WI38 (cell line): ENCODE data around the gene TUBA1C.
A peak's percentile ranks its signal among the peaks of the same experiment; 100 is the strongest.
"Not testable (repeated sequence)": the region's sequence is repeated elsewhere in the genome, so short reads cannot be mapped to it uniquely, and the experiment has no call there.

Source experiments
- H3K4me3 ChIP-seq: 2 replicates; pipeline ENCODE4 v1.5.1; 2011; ENCODE audit warnings: low read depth, mild to moderate bottlenecking, control low read depth, low read length
- TF ChIP-seq, protein P1 (sequence below): IDR thresholded peaks from 2 replicates; pipeline ENCODE4 v1.5.1; 2012; ENCODE audit warnings: low read depth, mild to moderate bottlenecking, control low read depth, low read length

Gene TUBA1C

DNA sequence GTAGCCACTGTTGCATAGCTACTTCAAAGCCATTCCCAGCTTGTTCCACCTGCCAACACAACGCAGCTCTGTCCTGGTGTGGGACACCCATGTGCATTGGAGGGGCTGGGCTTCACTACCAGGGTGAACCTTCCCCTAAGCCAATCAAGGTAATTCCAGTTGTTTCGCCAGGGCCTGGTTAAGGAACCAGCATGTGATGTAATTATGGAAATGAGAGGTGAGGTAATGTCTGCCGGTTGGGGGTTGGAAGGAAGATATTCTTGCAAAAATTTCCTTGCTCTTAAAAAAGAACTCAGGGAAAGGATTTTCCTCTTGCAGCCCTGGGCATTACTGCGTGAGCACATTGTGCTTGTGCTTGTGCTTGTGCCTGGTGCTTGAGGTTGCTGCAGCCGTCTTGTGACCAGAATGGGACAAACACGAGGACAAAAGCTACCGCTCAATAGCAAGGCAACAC is 14.9 kb downstream of the TUBA1C start:
- H3K4me3 ChIP-seq, result no peak overlapping the region
- TF ChIP-seq, protein P1, sequence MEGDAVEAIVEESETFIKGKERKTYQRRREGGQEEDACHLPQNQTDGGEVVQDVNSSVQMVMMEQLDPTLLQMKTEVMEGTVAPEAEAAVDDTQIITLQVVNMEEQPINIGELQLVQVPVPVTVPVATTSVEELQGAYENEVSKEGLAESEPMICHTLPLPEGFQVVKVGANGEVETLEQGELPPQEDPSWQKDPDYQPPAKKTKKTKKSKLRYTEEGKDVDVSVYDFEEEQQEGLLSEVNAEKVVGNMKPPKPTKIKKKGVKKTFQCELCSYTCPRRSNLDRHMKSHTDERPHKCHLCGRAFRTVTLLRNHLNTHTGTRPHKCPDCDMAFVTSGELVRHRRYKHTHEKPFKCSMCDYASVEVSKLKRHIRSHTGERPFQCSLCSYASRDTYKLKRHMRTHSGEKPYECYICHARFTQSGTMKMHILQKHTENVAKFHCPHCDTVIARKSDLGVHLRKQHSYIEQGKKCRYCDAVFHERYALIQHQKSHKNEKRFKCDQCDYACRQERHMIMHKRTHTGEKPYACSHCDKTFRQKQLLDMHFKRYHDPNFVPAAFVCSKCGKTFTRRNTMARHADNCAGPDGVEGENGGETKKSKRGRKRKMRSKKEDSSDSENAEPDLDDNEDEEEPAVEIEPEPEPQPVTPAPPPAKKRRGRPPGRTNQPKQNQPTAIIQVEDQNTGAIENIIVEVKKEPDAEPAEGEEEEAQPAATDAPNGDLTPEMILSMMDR, result no peak

DNA sequence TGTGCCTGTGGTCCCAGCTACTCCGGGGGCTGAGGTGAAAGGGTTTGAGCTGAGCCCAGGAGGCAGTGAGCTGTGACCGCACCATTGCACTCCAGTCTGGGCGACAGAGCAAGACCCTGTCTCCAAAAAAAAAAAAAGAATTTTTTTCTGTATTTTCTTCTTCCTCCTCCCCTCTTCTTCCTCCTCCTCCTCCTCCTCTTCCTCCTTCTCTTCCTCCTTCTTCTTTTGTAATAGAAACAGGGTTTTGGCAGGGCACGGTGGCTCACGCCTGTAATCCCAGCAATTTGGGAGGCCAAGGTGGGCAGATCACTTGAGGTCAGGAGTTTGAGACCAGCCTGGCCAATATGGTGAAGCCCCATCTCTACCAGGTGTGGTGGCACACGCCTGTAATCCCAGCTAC is 15.7 kb downstream of the TUBA1C start:
- H3K4me3 ChIP-seq, result not testable (repeated sequence)

DNA sequence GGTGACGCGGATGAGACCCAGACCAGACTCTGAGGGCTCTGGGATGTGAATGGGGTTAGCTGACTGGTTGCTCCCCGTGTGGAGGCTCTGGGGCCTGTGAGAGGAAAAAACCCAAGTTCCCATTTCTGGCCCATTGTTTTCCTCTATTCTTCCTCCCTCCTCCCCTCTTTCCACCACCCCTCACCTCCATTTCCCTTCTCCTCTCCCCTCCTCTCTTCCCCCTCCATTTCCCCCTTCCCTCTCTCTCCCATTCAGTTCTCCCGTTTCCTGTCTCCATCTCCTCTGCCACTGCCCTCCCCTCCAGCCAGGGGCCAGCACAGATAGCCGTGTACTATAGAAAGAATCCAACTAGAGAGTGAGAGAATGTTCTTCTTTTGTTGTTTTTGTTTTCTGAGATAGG is 17.4 kb downstream of the TUBA1C start:
- H3K4me3 ChIP-seq, result no peak overlapping the region
- TF ChIP-seq, protein P1, result no peak

DNA sequence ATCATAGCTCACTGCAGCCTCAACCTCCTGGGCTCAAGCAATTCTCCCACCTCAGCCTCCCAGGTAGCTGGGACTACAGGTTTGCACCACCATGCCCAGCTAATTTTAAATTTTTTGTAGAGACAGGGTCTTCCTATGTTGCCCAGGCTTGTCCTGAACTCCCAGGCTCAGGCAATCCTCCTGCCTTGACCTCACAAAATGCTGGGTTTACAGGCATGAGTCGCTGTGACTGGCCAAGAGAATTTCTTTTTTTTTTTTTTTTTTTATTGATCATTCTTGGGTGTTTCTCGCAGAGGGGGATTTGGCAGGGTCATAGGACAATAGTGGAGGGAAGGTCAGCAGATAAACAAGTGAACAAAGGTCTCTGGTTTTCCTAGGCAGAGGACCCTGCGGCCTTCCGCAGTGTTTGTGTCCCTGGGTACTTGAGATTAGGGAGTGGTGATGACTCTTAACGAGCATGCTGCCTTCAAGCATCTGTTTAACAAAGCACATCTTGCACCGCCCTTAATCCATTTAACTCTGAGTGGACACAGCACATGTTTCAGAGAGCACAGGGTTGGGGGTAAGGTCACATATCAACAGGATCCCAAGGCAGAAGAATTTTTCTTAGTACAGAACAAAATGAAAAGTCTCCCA is 18.0 kb downstream of the TUBA1C start:
- H3K4me3 ChIP-seq, result not testable (repeated sequence)

DNA sequence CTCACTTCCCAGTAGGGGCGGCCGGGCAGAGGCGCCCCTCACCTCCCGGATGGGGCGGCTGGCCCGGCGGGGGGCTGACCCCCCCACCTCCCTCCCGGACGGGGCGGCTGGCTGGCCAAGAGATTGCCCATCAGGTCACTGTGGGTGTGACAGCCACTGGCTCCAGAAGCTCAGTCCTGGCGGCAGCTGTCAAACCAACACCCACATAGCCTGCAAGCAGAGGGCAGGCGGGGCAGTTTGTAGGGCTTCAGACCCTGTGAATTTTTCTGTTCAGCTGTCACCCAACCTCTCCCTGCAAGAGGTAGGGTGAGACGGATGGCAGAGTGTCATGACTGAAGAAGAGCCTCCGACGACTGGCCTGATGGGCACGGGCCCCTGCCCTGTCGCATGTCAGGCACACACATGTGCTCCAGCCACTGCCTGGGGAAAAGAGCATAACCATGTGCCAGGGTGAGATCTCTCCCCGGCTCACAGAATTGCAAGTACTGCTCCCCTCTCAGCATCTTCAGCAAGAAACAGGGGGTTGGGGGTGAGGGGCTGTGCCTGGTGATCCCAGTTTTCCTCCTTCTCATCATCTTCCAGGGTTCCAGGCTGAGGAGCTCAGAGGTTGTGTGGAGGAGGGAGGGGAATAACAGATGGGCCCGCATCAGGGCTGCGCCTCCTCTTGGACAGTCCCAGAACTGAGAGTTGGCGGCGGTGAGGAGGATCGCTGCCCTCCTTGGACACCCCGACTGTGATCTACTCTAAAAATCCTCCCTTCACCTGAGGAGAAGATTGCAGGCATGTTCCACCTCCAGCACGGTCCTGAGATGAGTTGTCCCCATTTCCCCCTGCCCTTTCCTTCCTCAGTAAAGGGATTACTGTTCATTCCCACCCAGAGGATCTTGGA is 18.9 kb downstream of the TUBA1C start:
- TF ChIP-seq, protein P1, result 0 out of 2 replicates have a peak, but pooled peaks have one; percentile 2
- H3K4me3 ChIP-seq, result no peak overlapping the region

DNA sequence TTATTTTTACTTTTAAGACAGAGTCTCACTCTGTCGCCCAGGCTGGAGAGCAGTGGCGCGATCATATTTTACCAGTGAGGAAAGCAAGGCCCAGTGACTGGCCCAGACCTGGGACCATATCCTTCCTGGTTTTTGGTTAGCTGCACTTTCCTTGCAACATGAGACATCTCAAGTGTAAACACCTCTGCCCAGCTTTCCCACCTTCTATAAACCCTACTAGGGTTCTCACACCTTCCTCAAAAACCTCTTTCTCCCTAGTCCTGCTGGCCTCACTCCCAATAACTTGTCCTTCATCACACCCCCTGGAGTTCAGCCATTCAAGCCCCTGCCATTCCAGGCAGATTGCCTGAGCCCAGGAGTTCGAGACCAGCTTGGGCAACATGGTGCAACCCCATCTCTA is 19.8 kb downstream of the TUBA1C start:
- H3K4me3 ChIP-seq, result no peak overlapping the region
- TF ChIP-seq, protein P1, result no peak

DNA sequence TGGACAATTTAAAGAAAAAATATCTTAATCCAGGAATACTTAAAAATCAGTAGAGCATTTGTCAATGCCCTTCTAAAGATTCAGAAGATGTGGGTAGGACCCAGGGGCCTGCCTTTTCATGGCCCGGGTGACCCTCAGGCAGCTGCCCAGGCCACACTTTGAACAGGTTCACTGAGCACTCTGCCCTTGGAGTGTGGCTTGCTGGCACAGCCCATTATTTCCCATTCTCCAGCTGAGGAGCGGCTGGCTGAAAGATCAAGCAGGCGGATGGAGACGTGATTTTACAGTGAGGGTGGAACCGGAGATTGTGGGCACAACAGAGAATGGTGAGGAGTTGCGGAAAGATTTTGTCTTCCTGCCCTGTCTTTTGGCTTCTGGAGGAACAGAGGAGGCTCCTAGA is 23.0 kb downstream of the TUBA1C start:
- TF ChIP-seq, protein P1, result no peak
- no peak overlapping the region for H3K4me3 ChIP-seq

DNA sequence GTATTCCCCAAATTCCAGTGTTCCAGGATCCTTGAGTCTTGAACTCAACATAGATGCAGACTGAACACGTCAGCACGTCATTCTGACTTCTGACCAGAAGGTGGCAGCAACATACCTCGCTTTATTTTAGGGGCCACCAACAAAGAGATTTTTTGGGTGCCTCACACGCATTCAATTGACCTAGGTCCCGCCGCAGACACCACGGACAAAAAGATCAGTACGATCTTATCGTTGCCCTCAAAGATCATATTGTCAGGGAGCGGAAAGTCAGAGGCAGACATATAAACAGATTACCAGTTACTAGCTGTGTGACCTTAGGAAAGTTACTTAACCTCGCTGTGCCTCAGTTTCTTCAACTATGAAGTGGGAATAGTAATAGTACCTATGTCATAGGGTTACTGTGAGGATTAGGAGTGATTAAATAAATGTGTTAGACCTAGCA is 23.6 kb downstream of the TUBA1C start:
- TF ChIP-seq, protein P1, result peak; percentile 64

More for the DNA sequence above, 23.6 kb downstream of the TUBA1C start:
- H3K4me3 ChIP-seq, result no peak overlapping the region
